ENCODE measurements around the gene PFDN2. TPM values are rescaled to one million over a fixed set of nuclear protein-coding genes. Genes with fewer than 3 reads are reported as not detected.

The PFDN2 gene
- total RNA-seq, 1 donor from 2014 or later, result 43.1 TPM

- intact Hi-C loops (cut with DNase I), result loop anchor here (5.0 kb wide), 1 partner anchor 86 kb away; no protein-coding TSS in a partner anchor
- peak; percentile 38 for DNase-seq (ENCODE audit: low spot score)
Measured at GRCh38 chr1:161088587-161089110, 29.2 kb downstream of the PFDN2 start.

GRCh38 chr1:161086457-161086856 is 31.4 kb downstream of the PFDN2 start:
- intact Hi-C loops (cut with DNase I), result loop anchor here (5.0 kb wide), 1 partner anchor 84 kb away; no protein-coding TSS in a partner anchor

GRCh38 chr1:161085165-161085564 is 32.7 kb downstream of the PFDN2 start:
- intact Hi-C loops (cut with DNase I), result loop anchor here (5.0 kb wide), 1 partner anchor 83 kb away; no protein-coding TSS in a partner anchor
- no peak for DNase-seq (ENCODE audit: low spot score)

More at GRCh38 chr1:161086457-161086856, 31.4 kb downstream of the PFDN2 start:
- DNase-seq (ENCODE audit: low spot score), result no peak

GRCh38 chr1:161084597-161084988 is 33.2 kb downstream of the PFDN2 start:
- DNase-seq (ENCODE audit: low spot score), result no peak
- intact Hi-C loops (cut with DNase I), result no loop called here

- intact Hi-C loops (cut with DNase I), result no loop called here
- DNase-seq (ENCODE audit: low spot score), result no peak
Measured at GRCh38 chr1:161083748-161084596, 33.9 kb downstream of the PFDN2 start.

GRCh38 chr1:161082996-161083747 is 34.7 kb downstream of the PFDN2 start:
- DNase-seq (ENCODE audit: low spot score), result peak; percentile 82
- intact Hi-C loops (cut with DNase I), result no loop called here

- DNase-seq (ENCODE audit: low spot score), result no peak
- intact Hi-C loops (cut with DNase I), result no loop called here
Measured at GRCh38 chr1:161082483-161082882, 35.4 kb downstream of the PFDN2 start.

- intact Hi-C loops (cut with DNase I), result no loop called here
- no peak for DNase-seq (ENCODE audit: low spot score)
Measured at GRCh38 chr1:161081519-161081918, 36.3 kb downstream of the PFDN2 start.

- DNase-seq (ENCODE audit: low spot score), result no peak
- intact Hi-C loops (cut with DNase I), result no loop called here
Measured at GRCh38 chr1:161080441-161081405, 37.1 kb downstream of the PFDN2 start.

GRCh38 chr1:161079436-161080110 is 38.3 kb downstream of the PFDN2 start:
- intact Hi-C loops (cut with DNase I), result no loop called here
- DNase-seq (ENCODE audit: low spot score), result no peak

- intact Hi-C loops (cut with DNase I), result no loop called here
- no peak for DNase-seq (ENCODE audit: low spot score)
Measured at GRCh38 chr1:161077426-161077825, 40.4 kb downstream of the PFDN2 start.

- intact Hi-C loops (cut with DNase I), result no loop called here
- no peak for DNase-seq (ENCODE audit: low spot score)
Measured at GRCh38 chr1:161076410-161076809, 41.4 kb downstream of the PFDN2 start.

- DNase-seq (ENCODE audit: low spot score), result no peak
- intact Hi-C loops (cut with DNase I), result no loop called here
Measured at GRCh38 chr1:161074676-161075368, 43.0 kb downstream of the PFDN2 start.

GRCh38 chr1:161073474-161074121 is 44.2 kb downstream of the PFDN2 start:
- intact Hi-C loops (cut with DNase I), result no loop called here
- DNase-seq (ENCODE audit: low spot score), result no peak

GRCh38 chr1:161072751-161073449 is 44.9 kb downstream of the PFDN2 start:
- intact Hi-C loops (cut with DNase I), result no loop called here
- DNase-seq (ENCODE audit: low spot score), result no peak

- intact Hi-C loops (cut with DNase I), result no loop called here
- DNase-seq (ENCODE audit: low spot score), result peak; percentile 83
Measured at GRCh38 chr1:161071886-161072371, 45.9 kb downstream of the PFDN2 start.

GRCh38 chr1:161070761-161071160 is 47.1 kb downstream of the PFDN2 start:
- intact Hi-C loops (cut with DNase I), result no loop called here

More at GRCh38 chr1:161070761-161071160, 47.1 kb downstream of the PFDN2 start:
- no peak for DNase-seq (ENCODE audit: low spot score)
